Activated CD4-positive, alpha-beta T cell treated with anti-CD3 and anti-CD28 coated beads, Interleukin-2, amount 50 U/mL, for 1 hour (primary cell): ENCODE measurements around the gene SHROOM2.
"Not testable (repeated sequence)": the region's sequence is repeated elsewhere in the genome, so short reads cannot be mapped to it uniquely, and the experiment has no call there.

Source experiments
- DNase-seq: peaks from one replicate; pipeline ENCODE4 v3.0.0-alpha.2; 2020

SHROOM2 gene

DNA sequence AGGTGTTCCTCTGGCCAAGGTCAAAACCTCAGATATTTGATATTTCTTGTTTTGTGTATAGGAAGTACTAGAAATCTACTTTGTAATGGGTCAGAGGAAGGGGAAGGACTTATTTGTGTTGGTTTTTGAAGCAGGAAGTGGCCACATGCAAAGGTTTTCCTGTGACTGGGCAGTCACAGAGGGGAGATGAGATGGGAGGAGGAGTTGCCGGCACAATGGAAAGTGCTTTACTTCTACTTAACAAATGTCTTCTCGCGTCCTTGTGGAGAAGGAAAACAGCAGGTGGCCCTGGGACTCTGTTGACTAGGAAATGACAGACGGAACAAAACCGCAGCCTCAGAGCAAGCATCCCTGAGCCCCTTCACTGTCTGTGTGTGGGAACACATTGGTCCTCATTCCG lies 46.6 kb downstream of the SHROOM2 start:
- DNase-seq, result no peak

DNA sequence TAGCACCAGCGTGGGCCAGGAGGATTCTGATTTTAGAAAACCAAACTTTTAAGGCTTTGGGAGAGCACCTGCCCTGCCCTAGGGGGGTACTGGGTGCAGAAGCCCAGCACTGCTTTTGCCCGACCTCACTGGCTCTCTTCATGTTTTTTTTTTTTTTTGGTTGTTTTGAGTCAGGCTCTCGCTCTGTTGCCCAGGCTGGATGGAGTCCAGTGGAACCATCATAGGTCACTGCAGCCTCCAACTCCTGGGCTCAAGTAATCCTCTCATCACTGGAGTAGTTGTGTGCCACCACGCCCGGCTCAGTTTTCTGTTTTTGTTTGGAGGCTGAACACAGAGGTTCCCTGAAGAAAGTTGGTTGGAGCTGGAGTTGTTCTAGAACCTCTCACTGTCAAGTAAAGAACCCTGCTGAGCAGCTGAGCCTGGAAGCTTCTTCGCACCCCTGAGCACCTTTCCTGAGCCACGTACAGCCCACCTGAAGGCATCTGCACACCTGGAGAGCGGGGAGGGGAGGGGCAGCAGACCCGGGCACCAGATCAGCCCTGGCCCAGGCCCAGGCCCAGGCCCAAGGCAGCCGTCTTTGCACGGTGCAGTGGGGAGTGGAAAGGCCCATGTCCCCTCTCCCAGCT lies 49.5 kb downstream of the SHROOM2 start:
- DNase-seq, result no peak

- DNase-seq, result no peak
Measured at GRCh38 chrX:9842541-9842940, 56.3 kb downstream of the SHROOM2 start.

DNA sequence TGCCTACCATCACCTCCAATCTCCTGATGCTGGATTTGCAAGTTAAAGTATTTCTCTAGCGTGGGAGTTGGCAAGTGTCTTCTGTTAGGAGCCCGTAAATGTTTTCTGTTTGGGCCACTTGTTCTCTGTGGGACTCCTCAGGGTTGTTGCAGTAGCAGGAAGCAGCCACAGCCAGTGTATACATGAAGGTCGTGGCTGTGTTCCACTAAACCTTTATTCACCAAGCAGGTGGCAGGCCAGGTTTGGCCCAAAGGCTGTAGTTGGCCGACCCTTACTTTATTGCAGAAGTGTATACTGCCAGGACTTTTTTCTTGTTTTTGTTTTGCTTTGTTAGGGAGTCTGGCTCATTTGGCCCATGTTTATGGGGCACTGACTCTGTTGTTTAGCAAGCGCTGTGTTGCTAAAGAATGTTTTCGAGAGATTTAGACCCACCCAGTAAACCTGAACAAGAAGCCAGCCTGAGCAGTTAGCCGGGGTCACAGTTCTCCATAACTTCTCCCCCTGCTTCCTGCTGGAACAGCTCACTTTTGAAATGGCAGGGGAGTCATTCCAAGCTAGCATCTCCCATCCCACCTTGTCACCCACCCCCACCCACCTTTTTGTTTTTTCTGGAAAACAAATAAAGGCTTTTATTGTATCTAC lies 58.8 kb downstream of the SHROOM2 start:
- no peak for DNase-seq

DNA sequence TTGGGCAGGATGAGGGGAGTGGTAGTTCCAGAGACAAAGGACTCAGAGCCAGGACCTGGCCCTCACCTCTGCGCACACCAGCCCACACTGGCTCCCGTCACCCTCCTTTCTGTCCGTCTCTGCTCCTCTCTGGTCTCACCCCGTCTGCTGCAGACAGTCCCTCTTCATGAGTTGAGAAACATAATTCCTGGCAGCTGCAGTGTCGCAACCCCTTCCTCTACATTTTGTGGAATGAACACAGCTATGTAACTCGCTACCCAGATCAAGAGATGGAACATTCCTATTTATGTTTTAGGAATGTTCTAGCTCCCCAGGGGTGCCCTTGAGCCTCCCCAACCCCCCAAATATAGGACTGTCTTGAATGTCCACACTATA lies 59.3 kb downstream of the SHROOM2 start:
- no peak for DNase-seq

DNA sequence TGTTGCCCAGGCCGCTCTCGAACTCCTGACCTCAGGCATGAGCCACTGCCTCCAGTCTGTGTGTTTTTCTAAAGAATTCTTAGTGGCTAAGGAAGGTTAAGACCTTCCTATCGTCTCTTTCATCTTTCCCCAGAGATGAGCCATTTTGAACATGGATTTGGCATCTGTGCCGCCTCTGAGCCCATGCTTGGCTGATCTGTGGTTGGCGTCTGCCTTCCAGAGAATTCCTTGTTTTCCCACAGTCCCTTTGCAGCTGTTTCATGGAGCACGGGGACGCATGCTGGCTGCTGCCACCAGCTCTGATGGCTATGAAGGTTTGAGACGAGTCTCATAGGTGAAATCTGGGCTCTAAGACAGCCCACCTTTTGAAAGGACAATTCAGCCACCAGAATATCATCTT lies 60.4 kb downstream of the SHROOM2 start:
- no peak for DNase-seq

DNA sequence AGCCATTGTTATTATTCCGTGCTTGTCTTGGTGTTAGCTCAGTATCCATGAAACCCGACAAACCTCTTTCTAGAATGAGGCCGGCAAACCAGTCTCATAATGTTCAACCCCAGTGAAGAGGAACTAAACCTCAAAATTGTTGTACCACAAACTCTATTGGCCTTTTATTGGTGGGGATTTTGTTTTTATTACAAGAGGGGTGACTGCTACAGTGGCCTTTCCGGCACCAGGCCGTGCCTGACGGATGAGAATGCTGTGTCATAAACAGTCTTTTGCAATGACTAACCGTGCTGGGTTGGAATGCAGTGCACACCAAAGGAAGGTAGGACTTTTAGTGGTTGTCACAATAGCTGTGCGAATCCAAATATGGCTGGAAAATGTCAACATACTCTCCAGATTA lies 60.8 kb downstream of the SHROOM2 start:
- DNase-seq, result no peak

DNA sequence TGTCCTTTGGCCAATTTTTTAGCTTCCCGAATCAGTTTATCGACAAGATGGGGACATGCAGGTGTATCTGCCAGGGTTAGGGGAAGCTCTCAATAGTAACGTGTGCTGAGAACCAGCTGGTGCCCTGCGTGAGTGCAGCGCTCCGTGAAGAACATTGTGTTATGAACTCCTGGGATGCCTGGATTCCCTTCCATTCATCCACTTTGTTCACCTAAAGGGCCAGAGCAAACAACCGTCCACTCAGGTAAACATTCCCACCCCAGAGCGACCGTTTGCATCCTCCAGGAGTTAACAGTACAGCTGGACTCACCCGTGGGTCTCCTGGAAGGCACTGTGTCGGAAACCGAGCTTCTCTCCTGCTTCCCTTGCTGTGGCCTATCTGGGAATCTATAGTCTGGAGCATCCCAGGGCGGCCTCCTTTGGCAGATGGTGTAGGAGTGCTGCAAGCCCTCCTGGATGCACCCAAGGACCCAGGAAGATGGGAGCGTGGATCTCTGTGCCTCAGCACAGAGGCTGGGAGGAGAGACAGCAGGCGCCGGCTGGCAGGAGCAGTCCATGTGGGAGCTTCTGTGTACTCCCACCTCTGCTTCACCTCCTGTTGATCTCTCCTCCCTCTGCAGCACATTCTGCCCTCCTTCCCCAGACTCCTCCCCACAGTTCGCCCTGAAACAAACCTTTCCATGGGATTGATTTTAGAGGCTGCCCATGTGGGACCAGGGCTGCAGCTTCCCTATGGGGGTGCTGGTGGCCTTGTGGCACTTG lies 62.7 kb downstream of the SHROOM2 start:
- no peak for DNase-seq

DNA sequence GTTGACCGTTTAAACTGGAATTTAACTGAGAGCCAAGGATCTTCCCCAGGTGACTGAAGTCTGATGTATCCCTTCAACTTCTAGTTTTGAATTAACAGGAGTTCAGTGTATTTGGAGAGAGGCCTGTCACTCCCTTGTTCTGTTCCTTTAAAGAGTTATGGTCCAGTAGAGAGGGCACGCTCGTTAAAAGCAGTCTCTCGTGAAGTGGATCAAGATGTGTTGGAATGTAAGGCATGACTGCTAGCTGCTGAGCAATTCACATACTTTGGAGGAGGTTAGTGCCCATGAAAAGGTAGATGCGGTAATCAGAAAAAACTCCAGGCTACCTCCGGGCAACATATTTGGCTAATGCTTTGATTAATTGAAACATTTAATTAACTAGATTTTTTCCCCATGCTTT lies 65.7 kb downstream of the SHROOM2 start:
- no peak for DNase-seq

DNA sequence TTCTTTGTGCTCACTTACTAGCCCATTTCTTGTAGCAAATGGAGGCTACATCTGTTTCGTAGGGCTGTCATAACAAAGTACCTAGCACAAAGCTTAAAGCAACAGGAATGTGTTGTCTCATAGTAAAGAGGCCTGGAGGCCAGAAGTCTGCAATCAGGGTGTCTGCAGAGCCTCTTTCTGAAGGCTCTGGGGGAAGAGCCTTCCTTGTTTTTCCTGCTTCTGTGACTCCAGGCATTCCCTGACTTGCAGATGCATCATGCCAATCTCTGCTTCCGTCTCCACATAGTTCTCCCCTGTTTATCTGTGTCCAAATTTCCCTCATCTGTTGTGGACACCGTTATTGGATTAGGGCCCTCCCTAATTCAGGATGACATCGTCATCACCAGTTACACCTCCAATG lies 67.1 kb downstream of the SHROOM2 start:
- DNase-seq, result no peak

GRCh38 chrX:9855561-9856283 lies 69.5 kb downstream of the SHROOM2 start:
- DNase-seq, result no peak

DNA sequence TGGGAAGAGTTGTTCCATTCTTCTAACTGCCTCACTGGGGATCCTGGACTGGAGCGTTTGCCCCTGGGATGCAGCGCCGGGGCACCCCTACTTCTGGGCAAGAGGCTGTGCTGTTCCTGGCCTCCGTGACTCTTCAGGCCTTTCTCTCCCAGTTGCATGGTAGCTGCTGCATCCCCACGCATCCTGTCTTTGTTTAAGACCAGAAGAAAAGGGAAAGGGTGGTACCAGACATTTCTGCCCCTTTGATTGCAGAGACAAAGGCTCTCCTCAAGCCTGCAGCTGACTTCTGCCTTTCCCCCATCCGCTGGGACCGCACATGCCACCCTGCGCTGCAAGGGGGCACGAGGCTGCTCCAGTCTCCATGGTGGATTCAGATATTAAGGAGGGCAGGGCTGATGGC lies 70.4 kb downstream of the SHROOM2 start:
- no peak for DNase-seq

GRCh38 chrX:9857575-9858474 lies 71.6 kb downstream of the SHROOM2 start:
- no peak for DNase-seq

DNA sequence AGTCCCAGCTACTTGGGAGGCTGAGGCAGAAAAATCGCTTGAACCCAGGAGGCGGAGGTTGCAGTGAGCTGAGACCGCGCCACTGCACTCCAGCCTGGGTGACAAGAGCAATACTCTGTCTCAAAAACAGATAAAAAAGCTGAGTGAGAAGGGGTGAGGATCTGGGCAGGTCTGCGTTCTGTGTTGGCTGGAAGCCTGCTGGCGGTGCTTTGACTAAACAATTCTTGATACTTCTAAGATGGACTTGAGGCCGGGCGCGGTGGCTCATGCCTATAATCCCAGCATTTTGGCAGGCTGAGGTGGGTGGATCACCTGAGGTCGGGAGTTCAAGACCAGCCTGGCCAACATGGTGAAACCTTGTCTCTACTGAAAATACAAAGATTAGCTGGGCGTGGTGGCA lies 72.5 kb downstream of the SHROOM2 start:
- DNase-seq, result not testable (repeated sequence)

DNA sequence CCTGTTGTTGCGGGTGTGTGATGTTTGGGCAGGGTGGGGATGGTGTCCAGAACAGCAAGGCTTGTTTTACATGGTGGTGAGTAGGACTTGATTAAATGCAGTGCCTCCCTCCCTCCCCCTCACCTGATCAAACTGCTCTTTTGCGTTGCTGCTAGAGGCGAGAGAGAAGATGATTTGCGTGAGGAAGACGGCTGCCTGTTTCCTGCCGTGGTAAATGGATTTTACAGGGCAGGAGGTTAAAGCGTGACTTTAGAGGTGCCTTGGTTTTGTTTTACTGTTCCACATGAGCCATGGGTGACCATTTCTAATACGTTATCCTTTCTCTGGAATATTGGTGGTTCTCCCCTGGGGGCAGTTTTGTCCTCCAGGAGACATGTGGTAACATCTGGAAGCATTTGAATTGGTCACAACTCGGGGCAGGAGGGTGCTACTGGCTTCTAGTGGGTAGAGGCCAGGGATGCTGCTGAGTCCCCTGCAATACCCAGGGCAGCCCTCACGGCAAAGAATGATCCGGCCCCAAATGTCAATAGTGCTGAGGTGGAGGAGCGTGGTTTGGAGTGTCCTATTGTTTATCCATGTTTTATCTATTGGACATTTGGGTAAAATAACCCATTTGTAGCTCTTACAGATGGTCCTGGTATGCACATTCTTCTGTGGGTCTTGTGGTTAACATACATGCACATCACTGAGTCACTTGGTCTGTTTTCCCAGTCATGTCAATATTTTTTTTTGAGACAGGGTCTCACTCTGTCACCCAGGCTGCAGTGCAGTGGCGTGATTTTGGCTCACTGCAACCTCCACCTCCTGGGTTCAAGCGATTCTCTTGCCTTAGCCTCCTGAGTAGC lies 73.7 kb downstream of the SHROOM2 start:
- DNase-seq, result no peak

GRCh38 chrX:9860826-9861225 lies 74.6 kb downstream of the SHROOM2 start:
- no peak for DNase-seq

DNA sequence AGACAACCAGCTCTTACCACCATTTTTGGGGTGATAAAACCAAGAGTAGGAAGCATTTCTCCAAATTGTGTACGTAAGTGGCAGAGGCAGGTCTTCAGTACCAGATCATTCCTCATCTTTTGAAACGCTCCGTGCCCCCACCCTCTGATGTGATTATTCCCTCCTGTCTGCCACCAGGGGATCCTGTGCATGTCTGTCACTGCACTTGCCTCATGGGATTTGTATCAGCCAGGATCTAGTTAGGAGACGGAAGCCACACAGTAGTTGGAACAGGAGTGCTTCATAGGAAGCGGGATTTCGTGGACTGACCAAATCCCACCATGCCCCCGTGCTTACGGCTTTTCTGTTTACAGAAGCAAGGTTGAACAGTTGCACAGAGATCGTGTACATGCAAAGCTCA lies 75.5 kb downstream of the SHROOM2 start:
- no peak for DNase-seq

DNA sequence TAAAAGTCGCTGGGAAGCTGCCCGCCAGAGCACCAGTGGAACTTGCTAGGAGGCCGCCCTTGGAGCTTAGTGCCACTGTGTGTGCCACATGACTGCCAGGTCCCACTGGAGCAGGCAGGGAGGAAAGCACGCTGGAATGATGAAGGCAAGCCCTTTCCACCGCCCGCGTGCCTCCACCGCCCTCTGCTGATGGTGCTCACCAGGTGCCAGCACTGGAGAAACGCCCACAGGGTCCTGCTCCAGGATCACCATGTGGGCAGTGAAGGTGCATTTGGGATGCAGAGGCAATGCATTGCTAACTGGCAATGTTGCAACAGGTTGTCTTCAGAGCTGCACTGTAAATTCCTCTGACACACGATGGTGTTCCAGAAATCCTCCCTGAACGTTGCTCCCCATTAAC lies 76.3 kb downstream of the SHROOM2 start:
- no peak for DNase-seq

DNA sequence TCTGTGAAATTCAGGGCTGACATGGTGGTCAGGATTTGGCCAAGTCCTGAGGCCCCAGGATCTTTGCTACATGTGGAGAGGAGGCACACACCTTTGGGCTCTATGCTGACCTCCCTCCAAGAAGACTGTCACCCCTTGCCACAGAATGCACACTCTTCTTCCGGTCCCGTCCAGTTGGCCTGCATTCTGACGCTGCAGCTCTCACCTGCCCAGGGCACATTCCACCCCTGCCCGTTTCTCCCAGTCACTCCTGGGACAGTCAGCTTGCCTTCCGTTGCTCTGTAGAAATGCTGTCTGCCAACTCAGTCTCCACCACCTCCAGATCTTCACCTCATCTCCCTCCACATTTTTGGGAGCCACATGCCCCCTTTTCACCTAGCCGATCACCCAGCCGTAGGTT lies 76.7 kb downstream of the SHROOM2 start:
- DNase-seq, result no peak

GRCh38 chrX:9864011-9864410 lies 77.8 kb downstream of the SHROOM2 start:
- no peak for DNase-seq

DNA sequence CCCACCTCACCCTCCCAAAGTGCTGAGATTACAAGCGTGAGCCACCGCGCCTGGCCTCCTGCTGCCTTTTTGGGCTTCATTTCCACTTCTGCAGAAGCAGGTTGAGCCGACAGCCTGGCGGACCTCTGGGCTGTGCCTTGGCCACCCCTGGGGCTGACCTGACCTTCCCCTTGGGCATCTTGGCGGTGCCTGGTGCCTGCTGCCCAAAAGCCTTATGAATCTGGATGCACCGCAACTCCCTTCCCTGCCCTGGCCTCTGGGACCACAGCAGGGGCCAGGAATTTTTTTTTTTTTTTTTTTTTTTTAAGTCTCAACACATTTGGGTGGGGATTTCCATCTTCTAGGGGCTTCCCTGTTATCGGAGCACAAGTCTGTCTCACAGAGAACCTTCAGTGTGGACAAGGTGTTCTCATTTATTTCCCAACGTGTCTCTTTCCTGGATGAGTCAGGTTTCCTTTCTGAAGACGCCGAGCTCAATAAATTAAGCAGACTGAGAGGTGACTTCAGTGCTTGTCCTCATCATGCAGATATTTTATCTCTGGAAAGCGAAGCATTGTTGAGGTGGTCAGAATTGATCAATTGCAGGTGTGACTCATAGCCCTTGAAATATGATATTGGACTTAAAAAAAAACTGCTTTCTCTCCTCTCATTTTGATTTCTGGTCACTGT lies 79.7 kb downstream of the SHROOM2 start:
- no peak for DNase-seq
